GM18951 (cell line): ENCODE measurements around the gene CYP4F2.
"Not testable (repeated sequence)": the region's sequence is repeated elsewhere in the genome, so short reads cannot be mapped to it uniquely, and the experiment has no call there.

Source experiments
- POLR2A ChIP-seq: IDR thresholded peaks from 4 replicates; pipeline ENCODE4 v1.6.1; 2011; ENCODE audit warnings: mild to moderate bottlenecking; ENCODE audit not compliant: insufficient read length, insufficient read depth; ENCODE audit errors: extremely low read depth
- in situ Hi-C: fragments of 300-500 bp; cut with MboI; formaldehyde crosslinking; loops from one replicate; pipeline ENCODE4 v1.12.0; 2022; ENCODE audit warnings: low sequenced_read_pairs, mixed read lengths, inconsistent platforms; ENCODE audit not compliant: unreplicated experiment

The CYP4F2 gene

DNA sequence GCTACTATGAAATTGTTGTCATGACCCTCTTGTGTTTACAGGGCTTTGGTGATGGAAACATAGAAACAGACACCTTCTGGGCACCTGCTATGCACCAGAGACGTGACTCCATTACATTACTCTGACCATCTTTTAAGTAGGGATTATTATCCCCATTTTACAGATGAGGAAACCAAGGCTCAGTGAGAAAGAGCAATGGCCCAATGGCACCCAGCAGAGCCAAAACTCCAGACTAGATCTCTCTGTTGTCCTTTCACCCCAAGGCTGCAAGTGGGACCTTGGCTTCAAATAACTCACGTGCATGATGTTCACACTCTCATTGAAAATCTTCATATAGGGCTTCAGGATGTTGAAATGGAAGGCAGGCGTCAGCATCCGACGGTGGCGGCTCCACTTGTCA lies 5.9 kb downstream of the CYP4F2 start:
- no peak for TF ChIP-seq POLR2A
- in situ Hi-C loops, result no loop called here

DNA sequence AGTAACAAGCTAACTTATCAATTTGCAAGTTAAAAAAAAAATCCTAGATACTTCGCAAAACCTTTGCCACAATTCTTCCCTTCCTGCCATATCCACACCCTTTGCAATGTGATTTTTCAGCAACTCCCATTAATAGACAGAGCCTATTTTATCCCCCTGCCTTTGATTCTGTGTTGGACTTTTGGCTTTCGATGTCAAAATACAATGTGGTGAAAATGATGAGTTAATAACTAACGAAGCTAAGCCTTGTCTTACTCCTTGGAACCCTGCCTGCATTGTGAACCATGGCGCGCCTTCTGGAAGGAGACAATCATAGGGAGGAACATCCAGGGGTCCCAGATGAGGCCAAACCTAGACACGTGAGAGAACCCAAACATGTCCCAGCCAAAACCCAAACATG lies 6.4 kb downstream of the CYP4F2 start:
- TF ChIP-seq POLR2A, result no peak
- in situ Hi-C loops, result no loop called here

DNA sequence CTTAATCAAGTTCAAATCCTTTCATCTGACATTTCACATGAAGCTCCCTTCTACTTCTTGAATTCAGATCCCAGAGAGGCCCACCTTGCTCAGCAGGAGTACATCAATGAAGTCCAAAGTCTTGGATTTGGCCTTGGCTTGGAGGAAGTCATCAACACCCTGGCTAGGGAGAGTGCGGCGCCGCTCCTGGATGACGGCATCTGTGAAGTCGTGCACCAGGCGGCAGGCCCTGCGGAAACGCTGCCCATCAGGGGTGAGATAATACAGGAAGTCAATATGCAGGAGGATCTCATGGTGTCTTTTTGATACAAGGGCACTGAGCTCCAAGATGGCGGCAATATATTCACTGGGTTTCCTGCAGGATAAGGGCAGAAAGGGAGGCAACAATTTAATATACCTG lies 8.5 kb downstream of the CYP4F2 start:
- in situ Hi-C loops, result not testable (repeated sequence)

DNA sequence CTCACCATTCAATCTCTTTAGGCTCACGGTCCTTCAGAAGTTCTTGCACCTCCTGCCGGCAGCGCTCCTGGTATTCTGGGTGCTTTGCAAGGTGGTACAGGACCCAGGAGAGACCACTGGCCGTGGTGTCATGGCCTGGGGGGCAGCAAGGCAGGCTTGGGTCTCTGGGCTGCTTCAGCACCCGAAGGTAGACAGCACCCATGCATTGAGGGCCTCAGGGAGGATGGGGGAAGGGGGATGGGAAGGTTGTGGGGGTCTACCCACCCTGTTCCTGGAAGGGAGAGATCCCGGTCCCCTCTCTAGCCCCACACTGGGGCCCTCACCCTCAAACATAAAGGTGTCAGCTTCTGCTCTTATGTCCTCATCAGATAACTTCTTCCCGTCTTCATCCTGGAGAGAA lies 12.0 kb downstream of the CYP4F2 start:
- no peak for TF ChIP-seq POLR2A
- in situ Hi-C loops, result no loop called here

DNA sequence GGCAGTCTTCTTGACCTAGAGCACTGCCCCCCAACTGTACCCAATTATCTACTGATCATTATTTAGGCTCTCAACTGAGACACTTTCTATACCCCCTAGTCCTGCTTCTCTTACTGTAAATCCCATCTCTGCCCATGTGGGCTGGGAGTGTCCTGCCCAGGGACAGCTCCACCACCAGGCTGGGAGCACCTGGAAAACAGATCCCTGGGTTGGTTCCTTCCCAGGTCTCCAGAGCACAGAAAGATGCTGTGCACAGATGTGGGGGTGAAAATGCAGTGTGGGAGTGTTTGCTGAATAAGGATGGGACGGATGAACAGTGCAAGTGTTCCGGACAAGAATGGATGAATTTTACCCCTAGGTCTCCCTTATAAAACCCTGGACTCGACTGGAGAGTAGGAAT lies 12.7 kb downstream of the CYP4F2 start:
- no peak for TF ChIP-seq POLR2A
- in situ Hi-C loops, result no loop called here

DNA sequence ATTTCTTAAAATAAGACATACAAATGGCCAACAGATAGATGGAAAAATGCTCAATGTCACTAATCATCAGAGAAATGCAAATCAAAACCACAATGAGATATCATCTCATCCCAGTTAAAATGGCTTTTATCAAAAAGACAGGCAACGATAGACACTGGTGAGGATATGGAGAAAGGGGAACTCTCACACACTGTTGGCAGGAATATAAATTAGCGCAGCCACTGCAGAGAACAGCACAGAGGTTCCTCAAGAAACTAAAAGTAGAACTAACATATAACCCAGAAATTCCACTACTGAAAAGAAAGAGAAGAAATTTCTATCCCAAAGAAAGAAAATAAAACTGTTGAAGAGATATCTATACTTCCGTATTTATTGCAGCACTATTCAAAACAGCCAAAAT lies 14.5 kb downstream of the CYP4F2 start:
- in situ Hi-C loops, result not testable (repeated sequence)

DNA sequence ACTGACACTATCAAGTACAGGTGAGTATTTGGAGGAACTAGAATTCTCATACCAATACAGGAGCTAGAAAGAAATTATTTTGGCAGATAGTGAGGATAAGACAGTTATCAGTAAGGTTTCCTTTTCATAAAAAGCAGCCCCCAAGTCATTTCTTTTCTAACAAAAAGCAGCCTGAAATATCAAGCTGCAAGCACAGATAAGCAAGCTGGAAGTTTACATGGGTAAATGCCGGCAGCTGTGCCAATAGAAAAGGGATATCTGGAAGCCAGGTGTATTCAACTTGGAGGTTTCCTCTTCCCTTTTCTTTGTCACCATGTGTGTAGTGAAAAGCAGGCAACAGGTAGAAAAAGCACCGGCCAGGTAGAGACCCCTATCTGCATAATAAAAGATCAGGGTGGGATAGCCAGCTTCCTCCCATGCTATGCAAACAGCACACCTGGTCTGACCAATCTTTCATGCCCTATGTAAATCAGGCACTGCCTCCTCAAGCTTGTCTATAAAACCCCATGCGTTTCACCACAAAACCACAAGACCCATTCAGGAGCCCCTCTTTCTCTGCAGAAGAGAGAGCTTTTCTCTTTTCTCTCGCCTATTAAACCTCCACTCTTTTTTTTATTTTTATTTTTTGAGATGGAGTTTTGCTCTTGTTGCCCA lies 22.9 kb downstream of the CYP4F2 start:
- in situ Hi-C loops, result no loop called here
- no peak for TF ChIP-seq POLR2A

DNA sequence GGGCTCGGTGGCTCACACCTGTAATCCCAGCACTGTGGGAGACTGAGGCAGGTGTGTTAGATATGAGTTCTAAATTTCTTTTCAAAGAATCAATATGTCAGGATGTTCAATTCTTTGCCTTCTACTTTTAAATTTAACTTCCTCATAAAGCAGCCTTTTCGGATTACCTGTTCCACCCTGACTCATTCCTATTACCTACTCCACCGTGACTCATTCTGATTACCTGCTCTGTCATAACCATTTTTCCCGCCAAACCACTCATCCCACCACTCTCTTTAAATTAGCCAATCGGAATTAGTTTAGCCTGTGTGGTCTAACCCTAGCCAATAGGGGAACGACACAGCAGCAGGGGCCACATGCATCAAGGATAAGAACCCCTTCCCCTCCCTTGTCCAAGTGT lies 24.1 kb downstream of the CYP4F2 start:
- in situ Hi-C loops, result not testable (repeated sequence)

DNA sequence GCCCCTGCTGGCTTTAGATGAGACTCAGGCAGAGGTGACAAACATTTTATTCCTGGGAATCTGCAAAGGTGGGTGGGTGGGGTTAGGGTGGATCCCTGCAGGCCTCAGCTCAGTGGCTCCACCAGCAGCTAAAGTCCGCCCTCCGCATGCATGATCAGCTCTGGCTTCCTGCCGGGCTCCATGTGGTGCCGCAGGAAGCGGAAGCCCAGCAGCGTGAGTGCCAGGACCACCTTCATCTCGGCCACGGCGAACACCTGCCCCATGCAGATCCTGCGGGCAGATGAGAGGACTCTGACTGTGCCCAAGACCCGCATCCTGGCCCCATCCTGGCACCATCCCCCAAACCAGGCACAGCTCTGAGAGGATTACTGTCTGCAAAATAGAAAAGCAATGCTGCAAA lies 26.3 kb downstream of the CYP4F2 start:
- in situ Hi-C loops, result no loop called here
- no peak for TF ChIP-seq POLR2A

DNA sequence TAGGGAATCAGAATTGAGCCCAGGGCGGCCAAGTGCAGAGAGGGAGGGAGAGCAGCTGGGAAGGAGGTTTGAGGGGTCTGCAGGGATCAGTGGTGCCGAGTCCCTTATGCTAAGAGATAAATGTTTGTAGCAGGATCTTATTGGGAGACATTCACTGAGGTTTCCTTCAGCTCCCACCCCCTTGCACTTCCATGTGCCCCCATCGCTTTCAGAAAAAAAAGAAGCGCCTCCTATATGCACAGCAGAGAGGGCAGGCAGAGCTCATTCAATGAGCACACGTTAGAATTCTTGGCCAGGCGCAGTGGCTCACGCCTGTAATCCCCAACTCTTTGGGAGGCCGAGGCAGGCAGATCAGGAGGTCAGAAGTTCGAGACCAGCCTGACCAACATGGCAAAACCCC lies 28.0 kb downstream of the CYP4F2 start:
- in situ Hi-C loops, result no loop called here
- no peak for TF ChIP-seq POLR2A

DNA sequence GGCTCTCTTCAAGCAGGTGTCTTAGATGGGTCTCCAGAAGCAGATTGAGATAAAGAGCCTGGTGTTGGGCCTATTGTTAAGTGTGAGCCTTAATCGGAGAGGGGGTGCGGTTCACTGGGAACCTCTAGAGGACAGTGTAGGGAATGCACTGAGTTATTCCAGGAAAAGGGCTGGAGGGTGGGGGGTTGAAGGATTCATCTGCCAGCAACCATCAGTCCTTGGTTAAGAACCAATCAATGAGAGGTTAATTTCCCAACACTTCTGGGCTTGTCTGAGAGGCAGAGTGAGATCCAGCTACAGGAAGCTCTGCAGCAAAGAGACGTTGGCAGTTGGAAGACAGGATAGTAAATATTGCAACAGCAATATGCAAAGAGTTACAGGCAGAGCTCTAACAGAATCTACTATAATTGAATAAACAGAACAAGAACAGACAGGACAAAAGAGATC lies 28.7 kb downstream of the CYP4F2 start:
- in situ Hi-C loops, result no loop called here

DNA sequence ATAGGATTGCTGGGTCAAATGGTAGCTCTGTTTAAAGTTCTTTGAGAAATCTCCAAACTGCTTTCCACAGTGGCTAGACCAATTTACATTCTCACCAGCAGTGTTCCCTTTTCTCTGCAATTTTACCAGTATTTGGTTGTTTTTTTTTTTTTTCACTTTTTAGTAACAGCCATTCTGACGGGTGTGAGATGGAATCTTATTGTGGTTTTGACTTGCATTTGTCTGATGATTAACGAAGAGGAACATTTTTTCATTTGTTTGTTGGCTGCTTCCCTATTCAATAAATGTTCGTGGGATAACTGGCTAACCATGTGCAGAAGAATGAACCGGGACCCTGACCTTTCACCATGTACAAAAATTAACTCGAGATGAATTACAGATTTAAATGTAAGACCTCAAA lies 31.2 kb downstream of the CYP4F2 start:
- in situ Hi-C loops, result no loop called here
- TF ChIP-seq POLR2A, result no peak

More for the DNA sequence above, 28.7 kb downstream of the CYP4F2 start:
- no peak for TF ChIP-seq POLR2A

DNA sequence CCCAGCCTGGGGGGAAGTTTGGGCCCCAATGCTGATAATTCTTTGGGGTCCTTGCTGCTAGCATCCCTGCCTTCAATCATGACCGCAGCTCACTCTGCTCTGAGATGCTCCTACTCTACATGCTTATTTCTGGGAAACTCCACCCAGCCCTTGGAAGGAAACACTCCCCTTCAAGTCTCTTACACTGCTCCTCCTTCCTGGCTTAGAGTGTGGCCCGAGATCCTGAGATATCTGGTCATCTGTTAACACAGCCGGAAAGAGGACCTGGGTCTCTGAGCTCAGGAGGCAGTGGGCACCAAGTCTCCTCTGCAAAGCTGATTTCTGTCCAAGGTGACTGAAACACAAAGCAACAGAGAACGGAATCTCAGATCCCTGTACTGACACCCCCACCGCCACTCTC lies 33.0 kb downstream of the CYP4F2 start:
- in situ Hi-C loops, result no loop called here

DNA sequence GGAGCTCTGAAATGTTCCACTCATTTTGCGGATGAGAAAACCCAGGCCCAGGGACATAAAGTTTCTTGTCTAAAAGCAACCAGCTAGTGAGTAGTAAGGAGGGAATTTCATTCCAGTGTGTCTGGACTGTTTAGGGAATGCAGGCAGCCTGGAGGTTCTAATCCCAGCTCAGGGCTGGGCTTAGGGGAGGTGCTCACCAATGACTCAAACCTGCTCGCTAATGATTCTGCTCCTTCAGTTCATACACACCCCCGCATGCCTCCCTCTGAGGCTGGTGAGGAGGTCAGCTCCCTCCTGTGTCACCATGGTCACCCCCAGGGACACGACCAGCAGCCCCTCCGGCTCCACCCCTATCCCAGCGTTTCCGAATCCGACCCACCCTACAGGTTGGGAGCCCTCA lies 34.6 kb downstream of the CYP4F2 start:
- TF ChIP-seq POLR2A, result no peak
- in situ Hi-C loops, result no loop called here

More for the DNA sequence above, 33.0 kb downstream of the CYP4F2 start:
- no peak for TF ChIP-seq POLR2A

DNA sequence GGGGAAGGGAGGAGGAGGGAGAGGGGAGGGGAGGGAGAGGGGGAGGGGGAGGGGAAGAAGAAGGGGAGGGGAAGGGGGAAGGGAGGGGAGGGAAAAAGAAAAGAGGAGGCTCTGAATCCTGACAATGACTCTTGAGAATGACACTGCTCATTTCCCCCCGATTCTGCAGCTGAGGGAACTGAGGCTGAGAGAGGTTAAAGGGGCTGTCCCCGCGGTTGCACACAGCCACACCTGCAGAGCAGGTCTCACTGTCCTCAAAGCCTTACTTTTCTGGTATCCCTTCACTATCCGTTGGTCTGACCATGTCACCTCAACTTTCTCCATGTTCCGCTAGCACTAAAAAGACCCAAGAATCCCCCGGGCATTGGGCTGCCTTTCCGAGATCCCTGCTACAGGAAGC lies 35.4 kb downstream of the CYP4F2 start:
- no peak for TF ChIP-seq POLR2A
- in situ Hi-C loops, result no loop called here
